Natural killer cell (primary cell): ENCODE results near the gene PRODH2. TPM values are rescaled to one million over a fixed set of nuclear protein-coding genes. Genes with fewer than 3 reads are reported as not detected.

ENCODE experiments used
- ATAC-seq, 3 donors: fragments of 150-1000 bp in 2 of 3; fragments of 200-7000 bp in 1 of 3; cut with Tn5 transposase; 1 replicate in 1 of 3; 2 replicates in 2 of 3; pipeline ENCODE4 v1.10.0; 2021; ENCODE audit warnings: mild to moderate bottlenecking in 2 of 3, moderate library complexity in 2 of 3
- DNase-seq, 2 donors: peaks; one replicate each; pipeline versions ENCODE4 v3.0.0 to v3.0.0-alpha.2; 2013 to 2021; ENCODE audit warnings: mixed read lengths in 1 of 2
- H3K27ac ChIP-seq: one replicate; pipeline ENCODE4 v1.5.1; 2013; ENCODE audit warnings: mild to moderate bottlenecking, low read length
- H3K27me3 ChIP-seq: one replicate; pipeline ENCODE4 v1.6.1; 2013; ENCODE audit warnings: low read length; ENCODE audit not compliant: control insufficient read depth, insufficient read depth
- H3K36me3 ChIP-seq: one replicate; pipeline ENCODE4 v1.6.1; 2013; ENCODE audit warnings: low read length; ENCODE audit not compliant: control insufficient read depth, insufficient read depth
- H3K4me1 ChIP-seq: one replicate; pipeline ENCODE4 v1.6.1; 2013; ENCODE audit warnings: low read length; ENCODE audit not compliant: control insufficient read depth, insufficient read depth
- H3K4me3 ChIP-seq: one replicate; pipeline ENCODE4 v1.5.1; 2013; ENCODE audit warnings: low read length
- H3K9me3 ChIP-seq: one replicate; pipeline ENCODE4 v1.6.1; 2013; ENCODE audit warnings: low read length; ENCODE audit not compliant: control insufficient read depth, insufficient read depth
- H3K27ac Mint-ChIP-seq, 2 donors: one replicate each; pipeline ENCODE4 v1.8.0; 2022; ENCODE audit warnings: mild to moderate bottlenecking in 2 of 2, mixed read lengths in 2 of 2, moderate library complexity in 1 of 2
- H3K27me3 Mint-ChIP-seq, 2 donors: one replicate each; pipeline ENCODE4 v1.8.0; 2022; ENCODE audit warnings: low read depth in 2 of 2, mixed read lengths in 2 of 2
- H3K36me3 Mint-ChIP-seq: one replicate; pipeline ENCODE4 v1.8.0; 2022; ENCODE audit warnings: mixed read lengths
- H3K4me1 Mint-ChIP-seq, 2 donors: one replicate each; pipeline ENCODE4 v1.8.0; 2022; ENCODE audit warnings: mixed read lengths in 2 of 2
- H3K4me3 Mint-ChIP-seq: one replicate; pipeline ENCODE4 v1.8.0; 2022; ENCODE audit warnings: mild to moderate bottlenecking, moderate library complexity, mixed read lengths
- H3K9me3 Mint-ChIP-seq, 2 donors: one replicate each; pipeline ENCODE4 v1.8.0; 2022; ENCODE audit warnings: mixed read lengths in 2 of 2
- CTCF ChIP-seq: fragments of 200-600 bp; IDR thresholded peaks from one replicate; pipeline ENCODE4 v1.8.0; 2022; ENCODE audit warnings: antibody characterized with exemption
- WGBS: methylation state at CpG from one replicate; pipeline ENCODE4 v1.1.7; 2013; ENCODE audit warnings: missing lambda C conversion rate; ENCODE audit not compliant: insufficient coverage; 5-methylcytosine and 5-hydroxymethylcytosine counted together
- intact Hi-C: fragments of 100-400 bp; cut with micrococcal nuclease; formaldehyde crosslinking; loops from one replicate; pipeline ENCODE4 v1.14.2; 2022
- total RNA-seq, 4 donors: library from RNA; stranded (reverse); fragments of 120-200 nt in 1 of 4; gene quantifications; one replicate each; pipeline versions ENCODE4 v1.2.3 to v1.2.4, GENCODE V29; 2013 to 2022

The PRODH2 gene
- total RNA-seq, 3 donors from 2014 or later (not counting 1 experiment from before 2014, with no cell fraction given) = not detected

DNA sequence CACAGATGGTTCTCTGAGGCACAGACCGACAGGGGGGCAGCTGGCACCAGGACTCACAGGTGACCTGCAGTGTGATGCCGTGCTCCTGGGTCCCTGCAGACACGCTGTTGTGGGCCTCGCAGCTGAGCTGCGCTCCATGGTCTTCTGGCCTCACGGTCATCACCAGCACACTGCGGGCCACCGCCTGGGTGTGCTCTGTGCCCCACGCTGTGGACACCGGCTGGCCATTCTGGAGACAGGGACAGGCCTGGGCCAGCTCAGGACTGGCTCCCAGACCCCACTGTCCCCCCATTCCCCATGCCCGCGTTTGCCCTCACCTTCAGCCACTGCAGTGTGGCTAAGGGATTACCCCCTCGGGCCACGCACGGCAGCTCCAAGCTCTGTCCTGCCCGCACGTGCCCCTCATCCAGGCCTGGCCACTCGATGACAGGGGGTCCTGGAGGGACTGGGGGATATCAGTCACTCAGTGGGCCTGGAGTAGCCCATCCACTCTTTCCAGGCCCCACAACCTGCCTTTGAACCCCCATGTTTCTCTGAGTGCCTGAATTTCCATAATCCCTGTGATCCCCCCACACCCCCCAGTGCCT lies 36.4 kb upstream of the PRODH2 start:
- Histone ChIP-seq H3K36me3 (no peaks in the 10 kb centered on the region), H3K4me1 (peaks cover 16% of the 10 kb centered on the region), H3K9me3 (no peaks in the 10 kb centered on the region), H3K27ac (no peak overlapping the region), H3K27me3 (peaks cover 23% of the 10 kb centered on the region), H3K4me3 (no peak overlapping the region)
- H3K27me3 Mint-ChIP-seq = peaks cover 35 to 57% of the 10 kb centered on the region in 2 donors
- no peak for TF ChIP-seq CTCF
- no peak for ATAC-seq
- H3K9me3 Mint-ChIP-seq = no peaks in the 10 kb centered on the region
- peaks cover 18 to 19% of the 10 kb centered on the region in 2 donors for H3K4me1 Mint-ChIP-seq
- intact Hi-C loops = no loop called here
- DNase-seq = peak in 1 of 2 donors; percentile 1
- H3K36me3 Mint-ChIP-seq = peaks cover 13% of the 10 kb centered on the region
- 90% methylated on average over 18 of the region's 18 CpGs for WGBS
- H3K27ac Mint-ChIP-seq = no peak overlapping the region
- no peak overlapping the region for H3K4me3 Mint-ChIP-seq

DNA sequence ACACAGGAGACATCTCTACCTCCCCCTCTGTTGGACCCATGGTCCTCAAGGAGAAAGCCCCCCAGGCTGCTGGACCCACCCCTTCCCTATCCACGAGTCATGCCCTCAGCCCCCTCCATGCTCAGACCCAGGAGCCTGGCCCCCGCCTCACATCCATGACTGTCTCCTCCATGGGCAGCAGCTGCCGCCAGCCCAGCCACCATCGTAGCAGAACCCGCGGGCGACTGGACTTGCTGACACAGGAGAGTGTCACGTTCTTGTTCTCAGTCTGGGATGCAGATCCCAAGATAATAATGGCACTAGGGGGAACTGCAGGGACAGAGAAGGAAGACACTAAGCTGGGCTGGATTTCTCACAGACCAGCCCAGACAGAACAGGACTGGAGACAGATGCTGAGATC lies 35.8 kb upstream of the PRODH2 start:
- Histone ChIP-seq H3K27ac (no peak overlapping the region), H3K4me3 (no peak overlapping the region), H3K4me1 (peaks cover 20% of the 10 kb centered on the region), H3K27me3 (peaks cover 28% of the 10 kb centered on the region), H3K36me3 (no peaks in the 10 kb centered on the region), H3K9me3 (no peaks in the 10 kb centered on the region)
- H3K36me3 Mint-ChIP-seq = peaks cover 13% of the 10 kb centered on the region
- DNase-seq (peak in 1 of 2 donors; percentile 1), ATAC-seq (no peak)
- peaks cover 38 to 61% of the 10 kb centered on the region in 2 donors for H3K27me3 Mint-ChIP-seq
- H3K4me1 Mint-ChIP-seq = peaks cover 18 to 19% of the 10 kb centered on the region in 2 donors
- intact Hi-C loops = no loop called here
- no peaks in the 10 kb centered on the region for H3K9me3 Mint-ChIP-seq
- H3K4me3 Mint-ChIP-seq = no peak overlapping the region
- WGBS = 77% methylated on average over 8 of the region's 8 CpGs
- no peak overlapping the region for H3K27ac Mint-ChIP-seq
- TF ChIP-seq CTCF = no peak

DNA sequence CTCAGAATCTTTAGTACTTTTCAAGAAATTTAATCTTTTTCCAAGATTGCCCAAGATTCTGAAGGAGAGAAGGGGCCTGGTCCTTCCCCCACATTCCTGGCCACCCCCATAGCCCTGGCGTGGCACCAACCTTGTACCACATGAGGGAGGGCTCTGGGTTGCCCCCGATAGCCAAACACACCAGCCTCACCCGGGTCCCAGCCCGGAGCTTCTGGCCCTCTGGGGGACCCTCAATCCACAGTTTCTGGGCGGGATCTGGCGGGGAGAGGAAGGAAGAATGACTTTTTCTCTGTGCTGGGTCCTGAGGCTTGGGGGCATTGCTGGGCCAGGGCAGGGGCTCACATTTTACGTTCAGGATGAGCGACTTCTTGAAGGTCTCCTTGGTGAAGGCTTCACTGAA lies 35.3 kb upstream of the PRODH2 start:
- intact Hi-C loops = no loop called here
- Mint-ChIP-seq H3K27ac (no peak overlapping the region), H3K36me3 (peaks cover 13% of the 10 kb centered on the region), H3K4me1 (peaks cover 18 to 19% of the 10 kb centered on the region in 2 donors), H3K9me3 (peaks cover 0 to 2% of the 10 kb centered on the region in 2 donors), H3K27me3 (peaks cover 38 to 60% of the 10 kb centered on the region in 2 donors), H3K4me3 (no peak overlapping the region)
- 83% methylated on average over 8 of the region's 8 CpGs for WGBS
- ATAC-seq (no peak), DNase-seq (no peak)
- H3K9me3 ChIP-seq = no peaks in the 10 kb centered on the region
- TF ChIP-seq CTCF = no peak
- H3K4me3 ChIP-seq = no peak overlapping the region
- no peak overlapping the region for H3K27ac ChIP-seq
- H3K4me1 ChIP-seq = peaks cover 20% of the 10 kb centered on the region
- H3K36me3 ChIP-seq = no peaks in the 10 kb centered on the region
- H3K27me3 ChIP-seq = peaks cover 33% of the 10 kb centered on the region
